CD4-positive, alpha-beta T cell treated with Interferon gamma for 1 hour (primary cell): Measurements from ENCODE around the gene APH1B.
"Not testable (repeated sequence)": the region's sequence is repeated elsewhere in the genome, so short reads cannot be mapped to it uniquely, and the experiment has no call there.

ENCODE experiments used
- DNase-seq: peaks from one replicate; pipeline ENCODE4 v3.0.0-alpha.2; 2020

Gene APH1B

GRCh38 chr15:63301088-63301487, 23.7 kb downstream of the APH1B start:
- no peak for DNase-seq

- DNase-seq: no peak
Observed at GRCh38 chr15:63305260-63305659, 27.9 kb downstream of the APH1B start.

- DNase-seq: no peak
Observed at GRCh38 chr15:63306492-63307073, 29.2 kb downstream of the APH1B start.

GRCh38 chr15:63308491-63308890, 31.1 kb downstream of the APH1B start:
- DNase-seq: no peak

DNA sequence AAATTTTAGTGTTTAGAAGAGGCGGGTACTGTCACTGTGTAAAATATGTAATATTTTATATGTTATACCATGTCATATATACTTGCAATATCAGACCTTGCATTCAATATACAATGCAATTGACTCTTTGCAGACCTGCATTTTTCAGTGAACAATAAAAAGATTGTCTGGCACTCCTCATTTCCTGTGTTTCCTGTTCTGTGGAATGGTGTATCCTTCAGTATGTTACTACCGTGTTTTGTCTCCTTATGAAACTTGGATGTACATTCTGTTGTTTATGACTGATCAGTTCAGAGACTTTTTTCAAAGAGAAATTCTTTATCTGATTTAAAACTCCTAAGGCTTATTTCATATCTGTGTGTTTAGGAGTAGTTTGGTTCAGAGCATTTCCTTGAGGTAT, 31.5 kb downstream of the APH1B start:
- no peak for DNase-seq

DNA sequence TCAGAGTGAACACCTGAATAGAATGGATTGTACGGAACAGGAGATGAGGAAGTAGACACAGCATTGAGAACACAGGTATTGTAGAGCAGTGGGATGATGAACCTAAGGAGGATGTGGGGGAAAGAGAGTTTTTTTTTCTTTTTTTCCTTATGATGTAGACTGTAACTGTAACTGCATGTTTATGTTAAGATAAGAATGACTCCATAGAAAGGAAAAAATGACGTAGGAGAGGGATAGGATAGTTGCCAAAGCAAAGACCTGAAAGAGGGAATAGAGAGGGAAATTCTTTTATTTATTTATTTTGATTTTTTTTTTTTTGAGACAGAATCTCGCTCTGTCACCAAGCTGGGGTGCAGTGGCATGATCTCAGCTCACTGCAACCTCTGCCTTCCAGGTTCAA, 33.2 kb downstream of the APH1B start:
- DNase-seq: no peak

DNA sequence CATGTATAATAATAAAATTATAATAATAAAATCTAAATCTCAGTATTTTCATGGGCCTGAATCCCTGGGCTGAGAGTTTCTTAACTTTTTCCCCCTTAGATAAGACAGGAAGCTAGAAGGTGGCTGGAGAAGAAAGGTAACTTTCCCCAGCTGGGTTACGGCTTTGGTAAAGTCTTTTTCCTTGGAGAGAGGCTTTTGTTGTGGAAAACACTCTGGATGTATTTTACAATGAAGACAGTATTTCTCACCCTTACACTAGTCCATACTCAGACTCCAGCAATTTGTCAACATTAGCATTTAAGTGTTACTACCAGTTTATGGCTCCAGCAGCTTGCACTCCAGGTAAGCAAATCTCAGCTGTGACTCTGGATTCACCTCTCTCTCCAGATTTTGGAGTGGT, 34.9 kb downstream of the APH1B start:
- DNase-seq: no peak

- no peak for DNase-seq
Observed at GRCh38 chr15:63313825-63314224, 36.4 kb downstream of the APH1B start.

DNA sequence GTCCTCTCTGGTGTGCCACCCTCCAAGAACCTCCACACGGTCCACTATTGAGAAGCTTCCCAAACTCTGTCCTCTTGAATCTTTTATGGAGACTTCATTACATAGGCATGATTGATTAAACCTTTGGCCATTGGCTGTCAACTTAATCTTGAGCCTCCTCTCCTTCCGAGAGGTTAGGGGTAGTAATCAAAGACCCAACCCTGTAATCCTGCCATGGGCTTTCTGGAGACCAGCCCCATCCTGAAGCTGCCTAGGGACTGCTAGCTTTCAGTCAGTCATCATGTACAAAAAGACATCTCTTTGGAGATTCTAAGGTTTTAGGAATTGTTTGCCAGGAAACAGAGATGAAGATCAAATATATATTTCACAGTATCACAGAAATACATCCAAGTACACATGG, 37.0 kb downstream of the APH1B start:
- DNase-seq: no peak

DNA sequence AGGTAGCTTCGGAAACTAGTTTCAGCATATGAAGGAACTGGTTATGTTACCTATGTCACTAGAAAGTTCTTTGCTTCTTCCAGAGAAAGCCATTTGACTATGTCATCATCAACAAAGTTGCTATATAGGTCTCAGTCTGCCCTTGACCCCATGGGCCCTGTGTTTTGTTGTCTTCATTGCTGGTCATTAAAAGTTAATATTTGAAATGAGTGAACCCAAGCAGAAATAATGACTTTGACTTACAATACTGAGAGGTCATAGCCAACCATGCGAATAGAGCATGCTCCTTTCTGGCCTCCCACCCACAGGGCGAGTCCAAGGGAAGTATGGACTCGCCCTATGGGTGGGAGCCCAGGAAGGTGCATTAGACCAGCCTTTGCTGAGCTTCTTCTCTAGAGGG, 40.9 kb downstream of the APH1B start:
- no peak for DNase-seq

DNA sequence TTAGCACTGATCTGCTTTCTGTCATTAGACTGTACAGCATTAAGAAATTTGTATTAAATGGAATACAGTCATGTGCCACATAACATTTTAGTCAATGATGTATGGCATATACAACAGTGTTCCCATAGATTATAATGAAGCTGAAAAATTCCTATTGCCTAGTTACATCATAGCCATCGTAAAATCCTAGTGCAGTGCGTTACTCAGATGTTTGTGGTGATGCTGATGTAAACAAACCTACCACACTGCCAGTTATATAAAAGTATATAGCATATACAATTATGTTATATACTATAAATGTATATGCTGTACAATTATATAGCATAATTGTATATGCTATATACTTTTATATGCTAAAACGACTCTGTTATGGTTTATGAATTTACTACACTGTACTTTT, 41.7 kb downstream of the APH1B start:
- no peak for DNase-seq

- DNase-seq: not testable (repeated sequence)
Observed at GRCh38 chr15:63320446-63320845, 43.0 kb downstream of the APH1B start.

DNA sequence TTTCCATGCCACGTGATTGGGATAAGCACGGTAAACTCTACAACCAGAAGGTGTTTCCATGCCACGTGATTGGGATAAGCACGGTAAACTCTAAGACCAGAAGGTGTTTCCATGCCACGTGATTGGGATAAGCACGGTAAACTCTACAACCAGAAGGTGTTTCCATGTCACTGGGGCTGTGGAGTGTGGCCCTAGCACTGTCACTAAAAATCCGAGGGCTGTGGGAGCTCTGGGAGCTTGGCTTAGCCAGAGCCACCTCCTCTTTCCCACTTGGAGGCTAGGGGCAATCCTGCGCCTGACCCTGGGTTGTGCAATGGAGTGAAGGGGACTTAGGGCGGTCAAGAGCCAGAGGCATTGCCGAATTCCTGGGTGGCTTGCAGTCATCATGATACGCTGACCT, 43.6 kb downstream of the APH1B start:
- DNase-seq: not testable (repeated sequence)

- DNase-seq: no peak
Observed at GRCh38 chr15:63321462-63321861, 44.1 kb downstream of the APH1B start.

- DNase-seq: no peak
Observed at GRCh38 chr15:63322541-63322940, 45.1 kb downstream of the APH1B start.

DNA sequence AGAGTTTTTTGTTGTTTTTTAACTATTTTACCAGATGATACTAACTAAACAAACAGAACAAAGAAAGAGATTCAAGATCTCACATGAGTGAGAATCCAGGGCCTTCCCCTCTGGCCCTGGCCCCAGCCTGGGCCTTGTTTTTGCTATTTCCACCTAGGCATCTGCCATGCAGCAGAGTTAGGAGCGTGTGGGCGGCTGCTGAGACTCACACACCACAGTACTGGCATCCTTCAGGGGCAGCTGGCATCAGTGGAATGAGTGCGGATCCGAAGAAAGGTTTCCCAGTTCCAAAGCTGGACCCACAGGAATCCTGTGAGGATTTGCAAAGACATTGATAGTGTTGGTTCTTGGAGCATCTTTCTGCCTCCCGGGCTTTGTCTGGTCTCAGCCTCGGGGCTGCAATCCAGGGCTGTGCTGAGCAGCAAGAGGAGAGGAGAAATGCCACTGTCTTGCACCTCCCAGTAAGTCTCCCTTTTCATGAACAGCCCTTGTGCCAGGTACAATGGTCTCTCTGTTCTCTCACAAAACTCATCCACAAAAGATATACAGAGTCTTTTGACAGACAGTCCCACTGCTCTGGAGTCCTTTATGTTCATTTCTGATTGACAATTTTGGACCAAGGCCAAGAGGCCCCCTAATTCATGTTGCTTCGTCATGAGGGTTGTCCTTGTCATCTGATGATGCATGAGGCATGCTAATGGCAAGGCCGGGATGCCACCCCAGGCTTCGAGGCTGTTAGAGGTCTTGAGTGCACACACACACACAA, 46.6 kb downstream of the APH1B start:
- DNase-seq: no peak

- DNase-seq: no peak
Observed at GRCh38 chr15:63324770-63325169, 47.4 kb downstream of the APH1B start.

- DNase-seq: no peak
Observed at GRCh38 chr15:63327648-63328421, 50.4 kb downstream of the APH1B start.

- no peak for DNase-seq
Observed at GRCh38 chr15:63329567-63330350, 52.4 kb downstream of the APH1B start.

GRCh38 chr15:63330926-63331325, 53.5 kb downstream of the APH1B start:
- DNase-seq: no peak

GRCh38 chr15:63331456-63331855, 54.1 kb downstream of the APH1B start:
- no peak for DNase-seq

DNA sequence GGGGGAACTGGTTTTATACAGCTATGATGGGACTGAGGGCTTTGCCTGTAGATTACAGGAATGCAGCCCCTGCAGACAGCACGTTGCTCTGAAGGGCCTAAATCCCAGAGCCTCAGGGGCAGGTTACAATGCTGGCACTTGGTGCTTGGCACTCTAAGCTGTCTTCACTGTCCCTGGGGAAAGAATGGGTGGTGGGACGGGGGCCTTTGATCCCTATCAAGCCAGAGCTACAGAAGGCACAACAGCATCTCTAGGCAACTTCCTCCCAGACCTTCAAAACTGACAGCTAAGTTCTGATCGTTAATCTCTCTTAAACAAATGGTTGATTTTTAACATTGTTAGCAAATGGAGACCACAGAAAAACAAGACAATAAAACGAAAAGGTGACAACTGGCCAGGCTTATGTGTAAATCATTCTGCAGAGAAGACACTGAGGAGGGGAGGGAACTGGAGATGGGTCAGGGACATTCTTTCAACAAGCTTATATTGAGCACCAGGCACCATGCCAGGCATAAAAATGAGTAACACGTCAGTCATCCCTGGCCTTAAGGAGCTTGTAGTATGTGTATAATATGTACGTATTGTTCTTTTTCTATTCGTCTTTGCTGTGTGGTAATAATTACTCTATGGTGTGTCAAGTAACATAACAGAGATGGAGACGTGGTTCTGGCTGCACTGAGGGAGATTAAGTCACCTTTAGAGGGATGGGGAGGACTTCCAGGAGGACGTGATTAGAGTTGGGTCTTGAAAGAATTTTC, 55.1 kb downstream of the APH1B start:
- DNase-seq: no peak

DNA sequence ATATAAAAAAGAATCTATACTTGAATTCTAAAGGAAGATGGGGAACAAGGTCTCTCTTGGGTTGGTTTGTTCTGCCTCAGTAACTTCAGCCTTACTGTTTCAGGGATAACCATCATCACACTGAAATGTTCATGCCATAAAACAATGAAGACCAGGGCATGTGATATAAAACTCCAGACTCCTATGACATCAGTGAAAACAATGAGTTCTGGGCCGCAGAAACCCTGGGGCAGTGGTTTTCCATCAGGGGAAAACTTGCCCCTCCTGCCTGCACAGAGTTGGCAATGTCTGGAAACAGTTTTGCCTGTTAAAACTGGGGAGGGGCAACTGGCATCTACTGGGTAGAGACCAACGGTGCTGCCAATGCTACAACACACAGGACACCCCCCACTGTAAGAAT, 57.4 kb downstream of the APH1B start:
- DNase-seq: no peak
